HG03575 (cell line): ENCODE results near the gene MSRB2.
"Not testable (repeated sequence)": the region's sequence is repeated elsewhere in the genome, so short reads cannot be mapped to it uniquely, and the experiment has no call there.

Experiments used
- ATAC-seq: cut with Tn5 transposase; IDR thresholded peaks from one replicate; pipeline ENCODE4 v1.9.1; 2021; ENCODE audit not compliant: unreplicated experiment, insufficient number of reproducible peaks, low FRiP score; ENCODE audit errors: extremely low read depth

Gene MSRB2

DNA sequence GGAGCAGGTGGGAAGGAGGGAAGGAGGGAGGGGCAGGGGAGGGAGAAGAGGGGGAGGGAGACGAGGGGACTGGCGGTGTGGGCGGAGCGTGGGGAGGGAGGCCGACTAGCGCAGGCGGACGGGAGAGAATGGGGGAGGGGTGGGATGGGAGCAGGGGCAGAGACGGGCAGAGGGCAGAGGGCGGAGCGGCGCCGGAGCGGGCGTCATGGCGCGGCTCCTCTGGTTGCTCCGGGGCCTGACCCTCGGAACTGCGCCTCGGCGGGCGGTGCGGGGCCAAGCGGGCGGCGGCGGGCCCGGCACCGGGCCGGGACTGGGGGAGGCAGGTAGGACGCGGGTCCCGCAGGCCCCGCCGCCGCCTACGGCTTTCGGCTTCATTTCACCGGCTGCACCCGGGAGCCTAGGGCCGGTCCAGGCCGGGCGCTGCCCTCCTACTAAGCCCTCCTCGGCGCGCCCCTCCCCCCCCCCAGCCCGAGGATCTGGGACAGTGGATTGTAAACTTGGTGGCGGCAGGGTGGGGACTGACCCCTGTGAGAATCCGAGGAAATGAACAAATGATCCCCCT lies at the start of gene MSRB2:
MSRB2 (plus strand) TSS at position 176 of the 562 bp plus-strand sequence; CDS start at position 206, 30 bp downstream.
- no peak for ATAC-seq

DNA sequence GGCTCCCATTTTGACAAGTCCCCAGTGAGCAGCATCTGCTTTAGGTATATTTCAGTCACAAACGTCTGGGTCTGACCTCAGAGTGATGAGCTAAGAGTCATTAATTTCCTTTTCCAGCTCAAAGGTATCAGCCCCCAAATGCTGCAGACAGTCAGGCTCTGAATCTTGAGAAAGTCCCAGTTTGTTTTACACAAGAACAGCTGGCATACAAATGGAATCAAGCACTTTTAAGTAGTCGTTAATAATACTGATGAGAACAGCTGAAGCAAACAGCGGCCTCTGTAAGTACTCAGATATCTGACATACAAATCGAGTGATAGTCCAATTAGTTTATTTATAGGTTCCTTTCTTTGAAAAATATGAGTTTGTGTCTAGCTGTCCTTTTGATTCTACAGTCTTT lies 49.4 kb upstream of the MSRB2 start:
- no peak for ATAC-seq

DNA sequence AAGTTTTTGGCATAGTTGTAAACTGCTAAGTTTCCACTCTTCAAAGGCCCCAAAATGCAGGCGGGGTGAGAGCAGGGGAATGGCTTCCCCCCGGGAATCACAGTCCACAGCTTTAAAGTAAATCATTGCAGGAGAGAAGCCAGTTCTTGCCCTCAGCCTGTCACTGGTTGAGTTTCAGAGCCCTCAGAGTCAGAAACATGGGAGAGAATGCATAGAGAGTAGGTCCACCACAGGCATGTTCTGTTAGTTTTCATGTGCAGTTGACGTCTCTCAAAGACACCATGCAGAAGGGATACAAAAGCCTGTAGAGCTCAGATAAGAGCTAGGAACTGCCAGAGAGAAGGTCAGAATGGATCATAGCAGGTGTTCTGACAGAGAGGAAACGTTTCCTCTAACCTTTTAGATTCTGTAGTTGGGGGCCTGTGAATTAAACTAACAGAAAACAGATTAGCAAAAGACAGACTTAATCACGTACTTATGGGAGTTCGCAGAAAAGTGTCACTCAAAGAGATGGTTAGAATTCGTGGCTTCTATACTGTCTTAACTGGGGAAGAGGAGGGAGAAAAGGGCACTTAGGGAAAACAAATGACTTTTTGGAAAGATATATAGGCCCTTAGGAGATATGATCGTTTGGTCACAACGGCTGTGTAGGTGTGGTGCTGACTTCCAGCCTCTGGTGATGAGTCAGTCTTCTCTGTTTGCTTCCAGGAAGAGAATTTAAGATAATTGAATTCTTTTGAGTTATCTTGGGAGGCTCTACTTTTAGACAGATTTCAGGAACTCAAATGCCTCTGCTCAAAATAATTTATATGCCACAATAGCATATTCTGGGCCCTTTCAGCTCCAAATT lies 48.0 kb upstream of the MSRB2 start:
- ATAC-seq = no peak

DNA sequence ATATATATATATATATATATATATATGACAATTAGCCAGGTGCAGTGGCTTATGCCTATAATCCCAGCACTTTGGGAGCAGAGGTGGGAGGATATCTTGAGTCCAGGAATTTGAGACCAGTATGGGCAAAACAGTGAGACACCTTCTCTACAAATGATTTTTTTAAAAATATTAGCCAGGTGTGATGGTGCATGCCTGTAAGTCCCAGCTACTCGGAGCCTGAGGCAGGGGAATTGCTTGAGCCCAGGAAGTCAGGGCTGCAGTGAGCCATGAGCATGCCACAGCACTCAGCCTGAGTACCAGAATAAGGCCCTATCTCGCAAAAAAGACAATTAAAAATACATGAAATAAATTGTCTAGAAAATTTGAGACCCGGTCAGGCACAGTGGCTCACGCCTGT lies 47.2 kb upstream of the MSRB2 start:
- no peak for ATAC-seq

DNA sequence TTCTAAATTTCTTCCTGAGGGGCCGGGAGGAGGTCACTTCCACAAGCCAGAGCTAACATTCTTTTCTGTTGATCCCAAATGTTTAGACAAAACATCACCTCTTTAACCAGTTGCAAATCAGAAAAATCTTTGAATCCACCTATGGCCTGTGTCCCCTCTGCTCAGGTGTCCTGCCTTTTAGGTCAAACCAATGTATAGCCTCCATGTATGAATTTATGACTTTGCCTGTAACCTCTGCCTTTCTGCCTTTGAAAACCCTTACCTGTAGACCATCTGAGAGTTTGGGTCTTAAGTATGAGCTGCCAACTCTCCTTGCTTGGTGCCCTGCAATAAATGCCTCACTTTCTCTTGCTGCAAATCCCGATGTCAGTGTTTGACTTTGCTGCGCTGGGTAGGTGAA lies 44.1 kb upstream of the MSRB2 start:
- ATAC-seq = no peak

DNA sequence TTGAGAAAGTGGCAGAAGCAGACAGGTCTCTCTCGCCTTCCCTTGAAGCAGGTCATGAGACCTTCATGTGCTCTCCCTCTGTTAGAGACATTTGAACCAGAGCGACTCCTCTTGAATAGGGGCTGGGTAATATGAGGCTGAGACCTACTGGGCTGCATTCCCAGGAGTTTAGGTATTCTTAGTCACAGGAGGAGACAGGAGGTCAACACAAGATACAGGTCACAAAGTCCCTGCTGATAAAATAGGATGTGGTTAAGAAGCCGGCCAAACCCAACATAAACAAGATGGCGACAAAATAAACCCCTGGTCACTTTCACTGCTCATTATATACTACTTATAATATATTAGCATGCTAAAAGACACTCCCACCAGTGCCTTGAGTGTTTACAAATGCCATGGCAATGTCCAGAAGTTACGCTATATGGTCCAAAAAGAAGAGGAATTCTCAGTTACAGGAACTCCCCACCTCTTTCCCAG lies 43.5 kb upstream of the MSRB2 start:
- ATAC-seq = no peak

DNA sequence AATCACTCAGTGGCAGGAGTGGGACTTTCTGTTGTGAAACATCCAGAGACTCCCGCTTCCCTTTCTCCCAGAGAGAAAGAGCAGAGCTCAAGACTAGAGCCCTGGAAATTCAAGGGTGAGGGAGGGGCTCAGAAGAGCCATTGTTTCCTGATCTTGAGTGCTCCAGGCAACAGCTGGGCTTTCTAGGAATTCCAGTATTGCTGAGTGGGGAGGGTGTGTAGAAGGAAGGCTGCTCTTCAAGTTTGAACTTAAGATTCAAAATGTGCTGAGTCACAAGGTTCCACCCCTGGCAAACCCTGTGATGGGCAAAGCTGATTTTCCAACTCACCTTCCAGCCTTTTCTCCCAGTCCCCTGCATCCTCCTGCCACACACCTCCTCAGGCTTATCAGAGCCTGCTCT lies 42.3 kb upstream of the MSRB2 start:
- no peak for ATAC-seq

DNA sequence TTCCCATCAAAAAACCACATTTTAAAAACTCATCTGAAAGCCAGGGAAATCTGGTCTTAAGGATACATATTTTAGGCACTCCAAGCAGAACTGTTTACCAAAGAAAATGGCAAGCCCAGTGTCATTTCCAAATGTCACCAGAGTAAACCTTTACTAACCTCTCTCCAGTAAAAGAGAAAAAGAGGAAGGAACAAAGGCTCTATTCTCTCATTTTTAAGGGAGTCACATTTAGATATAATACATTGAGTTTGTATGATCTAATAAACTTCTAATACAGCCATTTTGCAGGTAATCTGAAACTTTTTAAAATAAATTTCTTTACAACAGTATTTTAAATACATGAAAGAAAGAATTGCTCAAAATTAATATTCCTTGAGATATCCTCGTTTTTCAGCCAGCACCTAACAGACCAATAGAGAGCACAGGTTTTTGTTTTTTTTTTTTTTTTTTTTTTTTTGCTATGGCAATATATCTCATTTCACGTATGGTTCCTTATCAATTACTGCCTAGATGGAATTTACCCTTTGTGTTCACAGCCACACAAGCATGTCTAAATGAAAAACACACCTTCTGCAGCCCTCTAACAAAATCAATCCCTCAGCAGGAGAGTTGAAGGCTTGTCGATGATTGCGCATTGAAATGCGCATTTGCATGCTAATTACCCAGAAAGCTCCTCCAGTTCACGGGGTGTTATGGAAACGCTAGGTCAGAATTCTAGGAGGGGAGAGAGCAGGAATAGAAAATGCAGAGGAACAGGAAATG lies 39.8 kb upstream of the MSRB2 start:
- ATAC-seq = no peak

DNA sequence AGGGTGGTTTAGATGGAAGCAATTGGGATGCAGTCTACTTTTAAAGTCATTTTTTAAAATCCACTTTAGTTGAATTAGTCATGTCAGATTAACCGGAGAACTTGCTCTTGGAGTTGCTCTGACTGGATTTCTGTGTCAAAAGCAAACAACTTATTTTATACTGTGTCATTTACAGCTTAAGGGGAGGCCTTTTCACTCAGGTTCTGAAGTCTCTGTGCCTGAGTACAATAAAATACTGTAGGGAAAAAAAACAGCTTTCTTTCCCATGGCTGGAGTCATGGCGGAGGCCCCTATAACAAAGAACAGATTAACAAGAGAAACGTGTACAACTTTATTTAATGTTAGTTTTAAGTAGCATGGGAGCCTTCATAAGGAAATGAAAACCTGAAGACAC lies 39.2 kb upstream of the MSRB2 start:
- ATAC-seq = no peak

DNA sequence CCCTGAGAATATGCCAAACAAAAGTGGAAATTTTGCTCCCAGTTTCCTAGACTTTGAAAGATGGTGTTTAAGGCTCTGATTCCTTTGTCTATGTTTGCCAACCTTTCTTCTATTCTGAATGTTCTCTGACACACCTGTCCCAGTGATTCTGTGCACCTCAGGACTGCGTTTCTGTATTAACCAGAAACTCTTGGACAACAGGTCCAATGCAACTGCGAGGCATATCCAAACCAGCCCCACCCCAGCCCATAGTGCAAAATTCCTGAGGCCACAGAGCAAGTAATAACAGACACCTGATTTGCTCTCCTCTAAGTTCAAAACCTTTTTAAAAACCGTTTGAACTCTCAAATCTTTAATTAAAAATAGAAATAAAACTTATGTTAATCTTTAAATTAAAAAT lies 37.0 kb upstream of the MSRB2 start:
- no peak for ATAC-seq

DNA sequence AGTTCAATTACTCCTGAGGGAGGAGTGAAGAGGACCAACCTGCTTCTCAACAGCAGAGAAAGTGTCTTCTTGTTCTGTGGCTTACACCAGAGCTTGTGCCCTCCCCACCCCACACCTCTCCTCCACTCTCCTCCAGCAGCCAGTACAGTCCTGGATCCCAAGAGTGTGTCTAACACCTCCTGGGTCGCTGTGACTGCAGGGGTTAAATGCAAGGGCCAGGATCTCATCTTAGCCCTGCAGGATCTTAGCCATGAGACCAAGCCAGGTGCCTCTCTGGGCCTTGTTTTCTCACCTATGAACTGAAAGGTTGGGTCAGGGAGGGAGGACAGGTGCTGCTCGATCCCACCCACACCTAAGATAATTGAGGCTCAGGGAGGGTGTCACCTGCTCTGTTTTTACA lies 34.5 kb upstream of the MSRB2 start:
- ATAC-seq = no peak

DNA sequence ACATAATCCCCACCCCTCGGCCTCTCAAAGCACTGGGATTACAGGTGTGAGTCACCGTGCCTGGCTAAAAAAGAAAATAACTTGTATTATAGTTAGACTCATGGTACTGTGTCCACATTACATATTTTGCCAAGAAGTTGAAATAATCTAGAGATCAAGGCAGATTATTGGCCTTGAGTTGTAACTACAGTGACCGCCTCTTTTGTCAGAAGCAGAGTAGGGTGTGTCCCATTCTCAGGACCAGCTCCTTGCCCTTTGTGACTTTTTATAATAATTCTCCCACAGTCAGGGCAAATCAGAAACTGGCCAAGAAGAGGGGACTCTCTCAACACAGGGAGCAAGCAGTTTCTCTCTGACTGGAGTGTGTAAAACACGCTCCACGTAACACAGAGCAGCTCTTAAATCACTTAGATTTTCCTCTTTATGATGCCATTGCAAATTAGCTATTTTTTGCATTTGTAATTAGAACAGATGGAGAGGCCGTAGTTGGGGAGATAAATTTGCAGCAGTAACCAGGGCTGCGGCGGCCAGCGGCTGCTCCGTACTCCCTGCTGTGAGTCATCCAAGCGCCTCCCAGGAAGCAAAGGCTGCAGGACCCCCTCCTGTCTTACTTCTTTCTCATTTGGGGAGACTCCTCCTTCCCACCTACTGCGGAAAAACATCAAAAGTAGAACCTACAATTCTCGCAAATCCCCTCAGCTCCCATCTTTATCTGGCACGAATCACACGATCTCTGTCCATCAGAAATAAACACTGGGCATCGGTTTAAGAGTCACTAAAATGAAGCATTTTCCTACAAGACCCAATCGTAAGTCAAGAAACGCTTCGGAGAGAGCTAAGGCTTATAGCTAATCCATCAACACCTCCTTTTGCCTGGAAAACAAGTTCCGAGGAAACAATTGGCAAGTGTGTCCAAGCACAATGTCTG lies 32.1 kb upstream of the MSRB2 start:
- ATAC-seq = no peak

DNA sequence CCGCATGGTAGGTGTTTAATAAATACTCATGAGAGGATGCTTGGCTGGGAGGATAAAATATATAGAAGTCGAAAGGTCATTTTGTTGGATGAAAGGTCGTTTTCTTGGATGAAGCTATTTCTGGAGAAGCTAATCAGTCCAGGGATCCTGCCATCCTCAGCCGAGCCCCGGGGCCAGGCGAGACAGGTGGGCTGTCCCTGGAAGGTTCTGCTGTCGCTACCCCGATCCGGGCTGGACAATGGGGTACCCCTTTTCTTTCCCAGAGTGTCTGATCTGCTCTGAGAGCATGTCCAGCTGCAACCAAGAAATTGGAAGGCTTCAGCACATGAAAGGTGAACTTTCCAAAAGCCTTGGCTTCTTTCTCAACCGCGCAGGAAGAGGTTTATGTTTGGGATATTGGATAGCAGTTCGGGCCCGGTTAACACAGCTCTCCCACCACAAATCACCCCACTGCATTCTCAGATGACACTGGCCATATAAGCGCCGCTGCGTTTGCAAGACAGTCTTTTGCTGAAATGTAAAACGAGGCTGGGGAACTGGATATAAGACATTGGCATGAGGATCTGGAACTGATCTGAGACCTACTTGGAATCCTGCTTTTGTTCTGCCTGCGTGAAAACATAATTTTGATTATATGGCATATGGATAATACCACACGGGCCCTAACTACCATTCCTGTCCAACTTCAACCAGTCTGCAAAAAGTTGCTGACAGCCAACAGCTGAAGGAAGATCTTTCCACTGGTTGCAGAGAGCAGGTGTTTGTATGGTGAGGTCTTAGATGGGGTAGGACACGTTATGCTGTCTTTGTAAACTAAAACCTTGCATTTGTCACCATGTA lies 31.2 kb upstream of the MSRB2 start:
- no peak for ATAC-seq

DNA sequence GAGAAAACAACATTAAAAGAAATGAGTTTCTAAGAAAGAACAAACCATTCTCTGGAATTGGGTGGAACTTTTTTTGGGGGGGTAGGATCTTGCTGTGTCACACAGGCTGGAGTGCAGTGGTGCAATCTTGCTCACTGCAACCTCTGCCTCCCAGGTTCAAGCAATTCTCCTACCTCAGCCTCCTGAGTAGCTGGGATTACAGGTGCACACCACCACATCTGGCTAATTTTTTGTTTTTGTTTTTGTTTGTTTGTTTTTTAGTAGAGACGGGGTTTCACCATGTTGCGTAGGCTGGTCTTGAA lies 30.6 kb upstream of the MSRB2 start:
- not testable (repeated sequence) for ATAC-seq

DNA sequence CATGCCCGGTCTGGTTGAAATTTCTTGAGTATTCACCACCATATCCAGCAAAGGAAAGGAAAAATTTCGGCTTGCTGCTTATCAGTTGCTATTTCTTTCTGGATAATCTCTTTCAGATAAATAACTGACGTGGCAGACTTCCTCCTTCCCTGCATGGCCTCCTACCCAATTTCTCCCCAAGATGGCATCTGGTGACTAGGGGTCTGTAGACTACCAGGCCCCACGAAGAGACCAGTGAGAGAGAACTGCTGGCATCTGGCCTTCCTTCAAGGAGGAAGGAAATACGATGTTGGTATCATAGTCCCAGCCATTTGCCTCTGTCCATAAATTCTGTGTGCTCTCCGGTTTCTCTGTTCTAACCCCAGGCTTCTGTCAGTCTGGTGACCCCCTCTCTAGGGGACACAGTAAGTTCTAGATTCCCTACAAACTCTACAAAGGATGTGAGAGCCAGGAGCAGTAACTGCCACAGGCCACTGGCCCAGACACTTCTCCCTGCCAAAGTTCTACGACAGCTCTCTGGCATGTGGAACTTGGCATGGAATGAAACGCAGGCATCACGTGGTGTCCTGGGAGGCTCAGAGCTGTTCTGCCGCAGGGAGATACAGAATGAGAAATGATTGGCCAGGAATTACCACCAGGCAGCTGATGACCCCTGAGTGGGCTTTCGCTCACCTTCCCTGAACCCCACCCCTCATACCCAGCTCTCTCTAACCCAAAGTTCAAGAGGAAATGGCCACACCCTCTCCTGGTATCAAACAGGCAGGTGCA lies 30.0 kb upstream of the MSRB2 start:
- no peak for ATAC-seq

DNA sequence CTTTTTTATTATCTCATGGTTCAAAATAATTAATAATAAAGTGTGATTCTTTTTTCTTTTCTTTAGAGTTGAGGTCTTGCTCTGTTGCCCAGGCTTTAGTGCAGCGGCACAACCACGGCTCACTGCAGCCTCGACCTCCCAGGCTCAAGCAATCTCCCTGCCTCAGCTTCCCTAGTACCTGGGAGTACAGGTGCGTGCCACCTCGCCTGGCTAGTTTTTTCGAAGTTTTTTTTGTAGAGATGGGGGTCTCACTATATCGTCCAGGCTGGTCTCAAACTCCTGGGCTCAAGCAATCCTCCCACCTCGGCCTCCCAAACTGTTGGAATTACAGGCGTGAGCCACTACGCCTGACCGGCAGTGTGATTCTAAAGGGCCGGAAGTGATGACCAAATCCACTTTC lies 28.0 kb upstream of the MSRB2 start:
- ATAC-seq = no peak

DNA sequence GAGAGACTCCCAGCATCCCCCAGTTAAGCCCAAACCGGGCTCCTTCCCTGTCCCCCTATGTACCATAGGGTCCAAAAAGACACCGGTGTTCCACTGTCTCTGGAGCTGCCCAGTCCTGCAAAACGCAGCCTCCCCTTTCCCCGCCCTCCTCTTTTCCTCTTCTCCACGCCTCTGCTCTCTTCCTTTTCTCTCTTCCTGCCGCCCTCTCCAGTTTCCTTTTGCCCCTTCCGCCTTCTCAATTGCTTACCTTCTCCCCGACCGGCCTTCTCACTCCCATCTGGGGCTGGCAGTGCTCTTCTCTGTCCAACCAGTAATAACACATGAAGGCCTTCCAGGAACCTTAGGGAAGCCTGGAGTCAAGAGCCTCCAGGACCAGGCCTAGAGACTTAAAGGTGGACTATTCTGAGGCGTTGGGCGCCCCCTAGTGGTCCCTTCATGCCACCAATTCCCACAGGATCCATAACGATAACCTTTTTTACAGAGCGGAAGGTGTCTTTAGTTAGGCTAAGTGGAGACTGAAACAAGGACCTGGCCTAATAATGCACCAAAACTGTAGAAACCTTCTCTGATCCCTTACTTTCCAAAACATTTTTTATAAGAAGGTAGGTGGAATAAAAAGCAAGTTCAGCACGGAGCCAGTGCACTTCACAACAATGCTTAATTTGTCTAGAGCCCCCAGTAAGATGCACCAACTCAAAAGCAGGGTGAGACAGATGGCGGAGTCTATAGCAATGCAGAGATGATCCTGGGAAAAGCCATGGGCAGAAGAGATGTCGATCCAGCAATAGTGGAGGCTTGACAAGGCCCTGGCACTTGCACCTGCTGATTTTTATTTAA lies 27.2 kb upstream of the MSRB2 start:
- peak; percentile 40 for ATAC-seq
